ENCODE measurements around the gene PARP6.

The PARP6 gene

DNA sequence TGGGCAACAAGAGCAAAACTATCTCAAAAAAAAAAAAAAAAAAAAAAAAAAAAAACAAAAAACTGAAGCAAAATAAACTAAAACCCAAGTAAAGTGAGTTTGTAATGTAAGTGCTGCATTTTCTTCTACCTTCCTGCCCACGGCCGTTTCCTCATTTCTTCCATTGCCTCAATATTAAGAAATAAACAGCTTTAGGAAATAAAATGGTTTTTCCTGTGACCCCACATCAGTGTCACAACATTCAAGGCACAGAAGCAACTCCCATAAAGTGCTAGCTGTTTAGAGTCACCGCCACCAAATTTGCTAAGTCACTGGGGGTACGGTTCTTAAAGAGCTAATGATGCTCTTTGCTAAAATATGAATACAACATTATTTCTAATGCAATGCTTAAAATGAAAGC is 44.6 kb downstream of the PARP6 start:
- TF ChIP-seq, protein P1, sequence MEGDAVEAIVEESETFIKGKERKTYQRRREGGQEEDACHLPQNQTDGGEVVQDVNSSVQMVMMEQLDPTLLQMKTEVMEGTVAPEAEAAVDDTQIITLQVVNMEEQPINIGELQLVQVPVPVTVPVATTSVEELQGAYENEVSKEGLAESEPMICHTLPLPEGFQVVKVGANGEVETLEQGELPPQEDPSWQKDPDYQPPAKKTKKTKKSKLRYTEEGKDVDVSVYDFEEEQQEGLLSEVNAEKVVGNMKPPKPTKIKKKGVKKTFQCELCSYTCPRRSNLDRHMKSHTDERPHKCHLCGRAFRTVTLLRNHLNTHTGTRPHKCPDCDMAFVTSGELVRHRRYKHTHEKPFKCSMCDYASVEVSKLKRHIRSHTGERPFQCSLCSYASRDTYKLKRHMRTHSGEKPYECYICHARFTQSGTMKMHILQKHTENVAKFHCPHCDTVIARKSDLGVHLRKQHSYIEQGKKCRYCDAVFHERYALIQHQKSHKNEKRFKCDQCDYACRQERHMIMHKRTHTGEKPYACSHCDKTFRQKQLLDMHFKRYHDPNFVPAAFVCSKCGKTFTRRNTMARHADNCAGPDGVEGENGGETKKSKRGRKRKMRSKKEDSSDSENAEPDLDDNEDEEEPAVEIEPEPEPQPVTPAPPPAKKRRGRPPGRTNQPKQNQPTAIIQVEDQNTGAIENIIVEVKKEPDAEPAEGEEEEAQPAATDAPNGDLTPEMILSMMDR (IDR thresholded peaks at IDR 0.05; ENCODE audit: low read length, missing control alignments): no peak
- no peak for DNase-seq (ENCODE audit: low read depth)
- peak overlapping the region; percentile 95 for H3K4me3 ChIP-seq (replicated peaks; ENCODE audit: low read depth, low read length)

DNA sequence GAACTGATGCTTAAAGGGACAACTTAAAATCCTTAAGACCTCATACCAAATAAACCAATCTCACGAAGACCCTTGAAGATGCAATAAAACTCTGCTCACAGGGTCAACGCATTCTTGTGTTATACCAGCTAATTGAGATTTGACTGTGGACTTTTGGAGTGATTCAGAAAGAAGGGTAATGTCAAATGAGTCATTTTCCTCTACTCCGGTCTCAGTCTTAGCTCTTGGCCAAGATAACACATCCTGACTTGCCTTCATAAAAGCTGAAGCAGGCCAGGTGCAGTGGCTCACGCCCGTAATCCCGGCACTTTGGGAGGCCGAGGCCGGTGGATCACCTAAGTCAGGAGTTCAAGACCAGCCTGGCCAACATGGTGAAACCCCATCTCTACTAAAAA is 45.2 kb downstream of the PARP6 start:
- peak; percentile 86 for DNase-seq (ENCODE audit: low read depth)
- H3K4me3 ChIP-seq (replicated peaks; ENCODE audit: low read depth, low read length): peak overlapping the region; percentile 95
- TF ChIP-seq, protein P1 (IDR thresholded peaks at IDR 0.05; ENCODE audit: low read length, missing control alignments): no peak

DNA sequence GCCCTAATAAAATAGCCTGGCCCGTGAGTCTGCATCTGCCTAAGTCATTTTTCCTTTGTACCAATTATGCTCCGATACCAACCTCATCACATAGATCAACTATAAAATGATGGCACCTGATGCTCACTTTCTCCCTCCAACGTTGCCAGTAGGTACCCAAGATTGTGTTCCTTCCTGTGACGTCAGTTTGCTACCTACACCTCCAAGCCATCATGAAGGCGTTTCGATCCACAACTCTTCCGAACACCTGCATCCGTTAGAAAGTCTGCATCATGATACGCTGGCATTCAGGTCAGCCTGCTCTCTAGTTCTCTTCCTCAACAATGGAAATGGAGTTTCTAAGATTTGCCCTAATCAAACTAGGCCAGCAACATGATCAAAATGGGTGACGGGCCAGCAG is 49.1 kb downstream of the PARP6 start:
- no peak for DNase-seq (ENCODE audit: low read depth)
- TF ChIP-seq, protein P1 (IDR thresholded peaks at IDR 0.05; ENCODE audit: low read length, missing control alignments): no peak
- no peak overlapping the region for H3K4me3 ChIP-seq (replicated peaks; ENCODE audit: low read depth, low read length)

DNA sequence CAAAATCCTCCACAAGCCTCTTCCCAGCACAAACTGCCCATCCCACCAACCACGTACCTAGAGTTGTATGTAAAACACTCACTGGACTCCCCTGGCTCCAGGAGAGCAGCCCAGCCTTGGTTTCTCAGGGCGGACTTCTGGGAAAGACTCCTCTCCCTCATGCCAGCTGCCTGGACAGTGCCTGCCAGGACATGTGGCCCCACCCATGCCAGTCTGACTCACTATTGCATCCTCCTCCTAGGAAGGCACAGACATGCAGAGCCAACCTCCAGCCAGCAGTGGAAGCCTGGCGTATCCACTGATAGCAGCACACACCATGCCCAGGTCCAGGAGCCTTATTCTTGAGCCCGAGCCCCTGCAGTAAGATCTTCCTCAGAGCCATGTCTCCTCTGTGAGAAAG is 50.0 kb downstream of the PARP6 start:
- no peak overlapping the region for H3K4me3 ChIP-seq (replicated peaks; ENCODE audit: low read depth, low read length)
- TF ChIP-seq, protein P1 (IDR thresholded peaks at IDR 0.05; ENCODE audit: low read length, missing control alignments): no peak
- DNase-seq (ENCODE audit: low read depth): peak; percentile 24

DNA sequence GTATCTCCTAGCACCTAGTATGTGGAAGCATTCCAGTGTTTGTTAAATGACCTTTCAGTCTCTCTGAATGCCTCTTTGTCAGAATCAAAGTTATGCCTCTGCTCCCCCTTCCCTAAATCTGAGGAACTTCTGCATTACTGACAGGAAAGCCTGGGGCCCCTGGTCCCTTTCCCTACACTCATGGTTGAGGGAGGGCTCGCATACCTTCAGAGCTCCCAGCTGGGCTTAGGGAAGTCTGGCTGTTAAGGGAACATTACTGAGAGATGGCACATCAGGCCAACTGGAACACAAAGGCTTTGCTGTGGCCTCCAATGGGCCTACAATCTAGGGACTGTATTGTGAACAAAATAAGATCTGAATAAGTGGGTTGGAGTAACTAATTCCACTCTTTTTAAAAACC is 51.7 kb downstream of the PARP6 start:
- TF ChIP-seq, protein P1 (IDR thresholded peaks at IDR 0.05; ENCODE audit: low read length, missing control alignments): no peak
- no peak overlapping the region for H3K4me3 ChIP-seq (replicated peaks; ENCODE audit: low read depth, low read length)
- DNase-seq (ENCODE audit: low read depth): no peak

DNA sequence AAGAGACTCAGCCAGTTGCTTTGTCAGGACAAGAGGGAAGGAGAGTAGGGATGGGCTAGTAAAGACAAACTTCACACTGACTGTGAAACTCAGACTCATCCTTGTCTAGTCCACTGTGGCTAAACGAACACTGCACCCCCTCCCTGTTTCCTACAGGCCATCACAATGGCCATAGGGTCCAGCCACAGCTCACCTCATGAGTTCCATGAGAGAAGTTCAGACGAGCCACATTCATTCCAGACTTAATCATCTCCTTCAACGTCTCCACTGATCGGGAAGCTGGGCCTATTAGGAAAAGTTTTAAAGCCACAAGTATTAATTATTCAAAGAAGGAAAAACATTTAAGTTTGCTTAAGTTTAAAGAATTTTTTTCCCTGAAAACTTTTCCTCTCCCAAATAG is 55.1 kb downstream of the PARP6 start:
- H3K4me3 ChIP-seq (replicated peaks; ENCODE audit: low read depth, low read length): no peak overlapping the region
- TF ChIP-seq, protein P1 (IDR thresholded peaks at IDR 0.05; ENCODE audit: low read length, missing control alignments): no peak
- DNase-seq (ENCODE audit: low read depth): no peak

DNA sequence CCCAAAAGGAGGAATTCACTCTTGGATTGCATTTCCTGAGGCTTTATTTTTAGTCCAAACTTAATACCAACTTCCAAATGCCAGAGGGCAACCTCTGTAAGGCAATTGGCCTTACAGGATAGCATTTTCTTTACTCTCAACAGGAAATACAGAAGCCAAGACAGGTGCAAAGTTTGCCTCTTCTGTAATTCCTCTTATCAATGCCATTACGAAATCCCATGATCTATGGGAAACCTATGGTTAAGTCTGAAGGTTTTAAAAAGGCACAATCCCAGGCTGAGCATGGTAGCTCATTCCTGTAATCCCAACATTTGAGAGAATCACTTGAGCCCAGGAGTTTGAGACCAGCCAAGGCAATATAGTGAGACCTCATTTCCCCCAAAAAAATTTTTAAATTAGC is 56.3 kb downstream of the PARP6 start:
- no peak for DNase-seq (ENCODE audit: low read depth)
- H3K4me3 ChIP-seq (replicated peaks; ENCODE audit: low read depth, low read length): no peak overlapping the region
- TF ChIP-seq, protein P1 (IDR thresholded peaks at IDR 0.05; ENCODE audit: low read length, missing control alignments): no peak

All from fibroblast of pulmonary artery (primary cell).